ENCODE results near the gene ANKRD40. TPM values are rescaled to one million over a fixed set of nuclear protein-coding genes. Genes with fewer than 3 reads are reported as not detected.

ANKRD40 gene
- total RNA-seq, 1 experiment from 2014 or later, result 72.0 TPM

- ATAC-seq, result no peak
- Histone ChIP-seq H3K4me3 (replicated peaks in 1 of 2; ENCODE audit: low read depth in 1 of 2, low read length in 2 of 2) (no peak overlapping the region), H3K79me2 (ENCODE audit: insufficient read depth, low read length) (peaks cover 3% of the 10 kb centered on the region), H2AFZ (ENCODE audit: low read depth, low read length, poor library complexity, severe bottlenecking) (no peak overlapping the region), H3K9ac (ENCODE audit: low read length) (no peak overlapping the region), H4K20me1 (ENCODE audit: insufficient read depth) (no peaks in the 10 kb centered on the region), H3K9me3 (ENCODE audit: control insufficient read depth in 1 of 2, insufficient read depth in 1 of 2, low read depth in 1 of 2, low read length in 2 of 2) (no peaks in the 10 kb centered on the region), H3K9me2 (ENCODE audit: insufficient read depth) (no peaks in the 10 kb centered on the region), H3K27ac (ENCODE audit: low read depth, low read length) (no peak overlapping the region), H3K4me2 (ENCODE audit: low read length) (no peak overlapping the region), H3K27me3 (ENCODE audit: insufficient read depth, low read length) (no peaks in the 10 kb centered on the region), H3K4me1 (ENCODE audit: control insufficient read depth in 1 of 2, insufficient read depth in 2 of 2, low read length in 2 of 2) (peaks cover 36 to 69% of the 10 kb centered on the region in 2 experiments), H3K36me3 (ENCODE audit: control insufficient read depth in 1 of 2, insufficient read depth in 2 of 2, low read length in 2 of 2) (no peaks in the 10 kb centered on the region)
- BruUV-seq (replicated peaks), result TSS peak; percentile 32
- intact Hi-C loops (cut with micrococcal nuclease), result no loop called here
- RAD21 ChIA-PET (ENCODE audit: low non-redundant PET in 1 of 2, low total read pairs in 2 of 2, uncharacterized antibody in 2 of 2, unreplicated experiment in 2 of 2), result interaction anchor here in 1 of 2 experiments (1.6 kb wide), 1 partner anchor 16 kb away, joined by 6 read pairs; no protein-coding TSS in a partner anchor
- POLR2A ChIA-PET, result interaction anchor here (0.6 to 3.6 kb wide), 6 partner anchors 8 to 83 kb away, joined by 3 to 20 read pairs (median 4); no protein-coding TSS in a partner anchor
- DNase-seq (ENCODE audit: low read depth, low spot score), result no peak
- CTCF ChIA-PET, result interaction anchor here (1.4 to 2.2 kb wide), 2 partner anchors 16 to 19 kb away, joined by 7 read pairs; no protein-coding TSS in a partner anchor
- TF ChIP-seq POLR2AphosphoS5 (IDR thresholded peaks at IDR 0.05; ENCODE audit: low read depth, low read length), result no peak
- TF ChIP-seq RAD21 (IDR thresholded peaks at IDR 0.05; ENCODE audit: low read depth), result no peak
- no peak for TF ChIP-seq SP1 (IDR thresholded peaks at IDR 0.05; ENCODE audit: low read depth)
- TF ChIP-seq ATF3 (IDR thresholded peaks at IDR 0.05), result no peak
- TF ChIP-seq EZH2 (IDR thresholded peaks at IDR 0.05), result no peak
- no peak for TF ChIP-seq CEBPB (IDR thresholded peaks at IDR 0.05; ENCODE audit: low read depth)
- no peak for TF ChIP-seq SIN3A (IDR thresholded peaks at IDR 0.05; ENCODE audit: low read depth)
- TF ChIP-seq EZH2phosphoT487 (IDR thresholded peaks at IDR 0.05; ENCODE audit: borderline replicate concordance), result no peak
- TF ChIP-seq ZBTB33 (IDR thresholded peaks at IDR 0.05; ENCODE audit: extremely low read depth, insufficient replicate concordance, low read length), result no peak
- TF ChIP-seq CTCF (IDR thresholded peaks at IDR 0.05 in 2 of 3, conservative IDR thresholded peaks at IDR 0.05 in 1 of 3; ENCODE audit: borderline replicate concordance in 1 of 3, insufficient read depth in 1 of 3, low read depth in 2 of 3, low read length in 2 of 3), result no peak
- TF ChIP-seq CBX3 (IDR thresholded peaks at IDR 0.05; ENCODE audit: low read depth), result no peak
- TF ChIP-seq SRF (IDR thresholded peaks at IDR 0.05; ENCODE audit: low read depth), result no peak
- TF ChIP-seq, protein P1, sequence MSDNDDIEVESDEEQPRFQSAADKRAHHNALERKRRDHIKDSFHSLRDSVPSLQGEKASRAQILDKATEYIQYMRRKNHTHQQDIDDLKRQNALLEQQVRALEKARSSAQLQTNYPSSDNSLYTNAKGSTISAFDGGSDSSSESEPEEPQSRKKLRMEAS (IDR thresholded peaks at IDR 0.05), result no peak
- no peak for TF ChIP-seq FOSL1 (IDR thresholded peaks at IDR 0.05; ENCODE audit: low read depth)
- TF ChIP-seq ELF1 (IDR thresholded peaks at IDR 0.05; ENCODE audit: borderline replicate concordance, low read depth), result no peak
- no peak for TF ChIP-seq EGR1 (IDR thresholded peaks at IDR 0.05; ENCODE audit: low read depth)
- TF ChIP-seq, protein P2, sequence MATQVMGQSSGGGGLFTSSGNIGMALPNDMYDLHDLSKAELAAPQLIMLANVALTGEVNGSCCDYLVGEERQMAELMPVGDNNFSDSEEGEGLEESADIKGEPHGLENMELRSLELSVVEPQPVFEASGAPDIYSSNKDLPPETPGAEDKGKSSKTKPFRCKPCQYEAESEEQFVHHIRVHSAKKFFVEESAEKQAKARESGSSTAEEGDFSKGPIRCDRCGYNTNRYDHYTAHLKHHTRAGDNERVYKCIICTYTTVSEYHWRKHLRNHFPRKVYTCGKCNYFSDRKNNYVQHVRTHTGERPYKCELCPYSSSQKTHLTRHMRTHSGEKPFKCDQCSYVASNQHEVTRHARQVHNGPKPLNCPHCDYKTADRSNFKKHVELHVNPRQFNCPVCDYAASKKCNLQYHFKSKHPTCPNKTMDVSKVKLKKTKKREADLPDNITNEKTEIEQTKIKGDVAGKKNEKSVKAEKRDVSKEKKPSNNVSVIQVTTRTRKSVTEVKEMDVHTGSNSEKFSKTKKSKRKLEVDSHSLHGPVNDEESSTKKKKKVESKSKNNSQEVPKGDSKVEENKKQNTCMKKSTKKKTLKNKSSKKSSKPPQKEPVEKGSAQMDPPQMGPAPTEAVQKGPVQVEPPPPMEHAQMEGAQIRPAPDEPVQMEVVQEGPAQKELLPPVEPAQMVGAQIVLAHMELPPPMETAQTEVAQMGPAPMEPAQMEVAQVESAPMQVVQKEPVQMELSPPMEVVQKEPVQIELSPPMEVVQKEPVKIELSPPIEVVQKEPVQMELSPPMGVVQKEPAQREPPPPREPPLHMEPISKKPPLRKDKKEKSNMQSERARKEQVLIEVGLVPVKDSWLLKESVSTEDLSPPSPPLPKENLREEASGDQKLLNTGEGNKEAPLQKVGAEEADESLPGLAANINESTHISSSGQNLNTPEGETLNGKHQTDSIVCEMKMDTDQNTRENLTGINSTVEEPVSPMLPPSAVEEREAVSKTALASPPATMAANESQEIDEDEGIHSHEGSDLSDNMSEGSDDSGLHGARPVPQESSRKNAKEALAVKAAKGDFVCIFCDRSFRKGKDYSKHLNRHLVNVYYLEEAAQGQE (IDR thresholded peaks at IDR 0.05; ENCODE audit: low read depth), result no peak
- no peak for TF ChIP-seq ZNF274 (IDR thresholded peaks at IDR 0.05; ENCODE audit: low read depth, low read length)
These were observed 61.7 kb downstream of the ANKRD40 start for GRCh38 chr17:50645748-50646682.
